H1 (cell line): ENCODE measurements around the gene DNAJC9. TPM values are rescaled to one million over a fixed set of nuclear protein-coding genes. Genes with fewer than 3 reads are reported as not detected.

Experiments used
- ASH2L ChIP-seq: fragments of 200-600, 300-600 bp; sonication (generic); IDR thresholded peaks from one replicate; pipeline ENCODE4 v1.7.1; 2017; ENCODE audit warnings: low read length
- CBX5 ChIP-seq: fragments of 300-800, 300-1000 bp; sonication (generic); IDR thresholded peaks from 2 replicates; pipeline ENCODE4 v1.7.1; 2016; ENCODE audit warnings: antibody characterized with exemption, low read length, low read depth
- CBX8 ChIP-seq: fragments of 300-800, 300-1000 bp; sonication (generic); IDR thresholded peaks from 2 replicates; pipeline ENCODE4 v1.7.1; 2016; ENCODE audit warnings: low read depth, low read length, borderline replicate concordance
- EP300 ChIP-seq, 2 experiments: IDR thresholded peaks; 1 replicate in 1 of 2; 2 replicates in 1 of 2; pipeline ENCODE4 v1.6.1; 2011 to 2012; ENCODE audit warnings: low read depth in 2 of 2, low read length in 2 of 2, mild to moderate bottlenecking in 2 of 2, borderline replicate concordance in 1 of 2, inconsistent platforms in 1 of 2, moderate library complexity in 1 of 2
- GTF2F1 ChIP-seq: IDR thresholded peaks from 2 replicates; pipeline ENCODE4 v1.6.1; 2012; ENCODE audit warnings: low read depth, low read length, improper control_type of control experiment, borderline replicate concordance
- HDAC6 ChIP-seq: IDR thresholded peaks from one replicate; pipeline ENCODE4 v1.7.1; 2012; ENCODE audit warnings: low read depth, mild to moderate bottlenecking, inconsistent platforms, low read length, moderate library complexity
- JUN ChIP-seq: IDR thresholded peaks from 2 replicates; pipeline ENCODE4 v1.6.1; 2011; ENCODE audit warnings: low read depth, mild to moderate bottlenecking, improper control_type of control experiment, low read length
- KDM4A ChIP-seq: IDR thresholded peaks from one replicate; pipeline ENCODE4 v1.7.1; 2012; ENCODE audit warnings: low read depth, mild to moderate bottlenecking, moderate library complexity, low read length, inconsistent platforms; ENCODE audit not compliant: severe bottlenecking
- MAFK ChIP-seq: IDR thresholded peaks from 2 replicates; pipeline ENCODE4 v1.6.1; 2012; ENCODE audit warnings: low read depth, mild to moderate bottlenecking, improper control_type of control experiment, low read length
- NANOG ChIP-seq: IDR thresholded peaks from 2 replicates; pipeline ENCODE4 v1.6.1; 2011; ENCODE audit warnings: low read length, low read depth, mild to moderate bottlenecking, inconsistent platforms; ENCODE audit not compliant: insufficient read depth, poor library complexity, severe bottlenecking
- NRF1 ChIP-seq: IDR thresholded peaks from 2 replicates; pipeline ENCODE4 v1.6.1; 2011; ENCODE audit warnings: mild to moderate bottlenecking, low read depth, low read length, improper control_type of control experiment
- POLR2A ChIP-seq, 2 experiments: IDR thresholded peaks; 1 replicate in 1 of 2; 2 replicates in 1 of 2; pipeline ENCODE4 v1.6.1; 2011; ENCODE audit warnings: low read depth in 2 of 2, low read length in 2 of 2, mild to moderate bottlenecking in 2 of 2; ENCODE audit errors: control extremely low read depth in 1 of 2
- POU5F1 ChIP-seq: IDR thresholded peaks from 2 replicates; pipeline ENCODE4 v1.6.1; 2011; ENCODE audit warnings: low read depth, mild to moderate bottlenecking, low read length, moderate library complexity
- RAD21 ChIP-seq, 2 experiments: IDR thresholded peaks in 1 of 2; conservative IDR thresholded peaks in 1 of 2; 2 replicates each; pipeline ENCODE4 v1.6.1; 2011; ENCODE audit warnings: low read depth in 2 of 2, low read length in 2 of 2, improper control_type of control experiment in 1 of 2, inconsistent platforms in 1 of 2, mild to moderate bottlenecking in 1 of 2, moderate library complexity in 1 of 2
- RNF2 ChIP-seq: fragments of 200-900, 300-1000 bp; sonication (generic); IDR thresholded peaks from 2 replicates; pipeline ENCODE4 v1.7.1; 2016; ENCODE audit warnings: borderline replicate concordance, low read depth, mild to moderate bottlenecking, antibody characterized with exemption, low read length; ENCODE audit not compliant: poor library complexity, severe bottlenecking; ENCODE audit errors: missing control alignments
- SAP30 ChIP-seq: fragments of 300-600 bp; sonication (generic); IDR thresholded peaks from 2 replicates; pipeline ENCODE4 v1.7.1; 2012; ENCODE audit warnings: low read length, moderate library complexity, mild to moderate bottlenecking, inconsistent platforms; ENCODE audit not compliant: insufficient read depth, insufficient replicate concordance
- SIN3A ChIP-seq, 2 experiments: IDR thresholded peaks in 1 of 2; conservative IDR thresholded peaks in 1 of 2; 2 replicates each; pipeline ENCODE4 v1.6.1; 2011 to 2012; ENCODE audit warnings: low read length in 2 of 2, improper control_type of control experiment in 1 of 2, low read depth in 1 of 2, mild to moderate bottlenecking in 1 of 2
- SP2 ChIP-seq: IDR thresholded peaks from 2 replicates; pipeline ENCODE4 v1.6.1; 2012; ENCODE audit warnings: mild to moderate bottlenecking, low read length, inconsistent platforms
- SP4 ChIP-seq: IDR thresholded peaks from 2 replicates; pipeline ENCODE4 v1.6.1; 2012; ENCODE audit warnings: low read length, inconsistent platforms
- TBP ChIP-seq: IDR thresholded peaks from 2 replicates; pipeline ENCODE4 v1.6.1; 2011; ENCODE audit warnings: low read depth, low read length, improper control_type of control experiment
- TCF12 ChIP-seq: IDR thresholded peaks from 2 replicates; pipeline ENCODE4 v1.6.1; 2011; ENCODE audit warnings: low read depth, mild to moderate bottlenecking, low read length
- ZNF274 ChIP-seq: IDR thresholded peaks from 2 replicates; pipeline ENCODE4 v1.7.0; 2012; ENCODE audit warnings: low read length, borderline replicate concordance; ENCODE audit errors: extremely low read depth
- polyA plus RNA-seq, 7 experiments: library from polyadenylated mRNA; depleted of rRNA in 3 of 7; stranded (reverse) in 5 of 7; unstranded in 2 of 7; fragments of >200 nt in 5 of 7; fragments of 200-250 nt in 2 of 7; gene quantifications; 1 replicate in 5 of 7; 2 replicates in 1 of 7; 4 replicates in 1 of 7; pipeline versions ENCODE4 v1.2.1 to v1.2.3, GENCODE V29; 2011 to 2013; ENCODE audit warnings: missing spikeins in 2 of 7, mixed read lengths in 2 of 7
- total RNA-seq: library from RNA; stranded (reverse); fragmentation: NEBNext Ultra II Directional; extraction: Animal tissue kit (Norgen Biotek cat#: 25700); gene quantifications from 2 replicates; pipeline ENCODE4 v1.2.1, GENCODE V29; 2021
- TF ChIP-seq, protein P1 (sequence below): IDR thresholded peaks from 2 replicates; pipeline ENCODE4 v1.6.1; 2011; ENCODE audit warnings: low read depth, mild to moderate bottlenecking, low read length; ENCODE audit not compliant: insufficient read depth

DNAJC9 gene
- total and polyA plus RNA-seq, 2 of the 8 experiments (the other 6 are each of a cell fraction or from before 2014, with no cell fraction given) = 26.0 to 32.2 TPM

DNA sequence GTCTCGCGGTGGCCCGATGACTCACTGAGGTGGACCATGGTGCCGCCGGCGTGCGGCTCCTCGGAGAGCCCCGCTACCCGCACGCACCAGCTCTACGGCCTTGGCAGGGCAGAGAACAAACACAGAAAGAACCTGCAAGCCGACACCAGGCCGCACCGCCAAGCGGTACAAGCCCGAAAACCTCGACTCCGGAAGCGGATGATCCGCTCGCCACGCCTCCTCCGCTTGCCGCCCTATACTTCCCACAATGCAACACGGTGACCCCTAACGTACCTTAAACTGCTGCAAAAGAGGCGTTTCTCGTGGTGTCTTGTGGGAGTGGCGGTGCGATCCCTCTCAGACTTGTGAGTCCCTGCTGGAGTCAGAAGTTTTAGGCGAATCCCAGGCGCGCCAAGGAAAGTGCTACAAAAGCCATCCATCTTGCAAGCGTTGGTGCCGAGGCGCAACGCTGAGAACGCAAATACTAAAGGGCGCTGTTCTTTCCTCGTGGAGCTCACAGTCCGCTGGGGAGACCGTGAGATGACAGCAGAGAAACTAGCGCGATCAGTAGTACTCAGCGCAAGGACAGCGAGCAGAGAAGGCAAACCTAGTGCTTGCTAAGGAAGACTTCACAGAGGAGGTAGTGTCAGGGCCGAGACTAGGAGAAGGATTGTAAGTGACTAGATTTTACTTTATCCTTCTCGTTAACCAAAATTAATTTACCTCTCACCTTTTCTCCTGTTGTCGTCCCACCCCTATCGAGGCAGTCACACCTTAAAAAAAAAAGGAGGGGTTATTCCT lies 5.6 kb upstream of the DNAJC9 start, which contains the start of gene MRPS16 (continued):
- TF ChIP-seq NANOG (peak; percentile 47), RAD21 (IDR thresholded peaks at IDR 0.05 in 1 of 2, conservative IDR thresholded peaks at IDR 0.05 in 1 of 2; ENCODE audit: low read depth in 2 of 2, low read length in 2 of 2) (no peak), CBX8 (no peak), GTF2F1 (peak; percentile 46; the same call in 1 of the 2 replicates), NRF1 (no peak), KDM4A (peak; percentile 38), SP4 (no peak), SAP30 (peak; percentile 23), TCF12 (no peak), SP2 (no peak), POLR2A (IDR thresholded peaks at IDR 0.05; ENCODE audit: control extremely low read depth in 1 of 2, low read depth in 2 of 2, low read length in 2 of 2) (peak; percentile 82 to 97), POU5F1 (no peak), EP300 (IDR thresholded peaks at IDR 0.05; ENCODE audit: borderline replicate concordance in 1 of 2, low read depth in 2 of 2, low read length in 2 of 2) (no peak), SIN3A (conservative IDR thresholded peaks at IDR 0.05 in 1 of 2, IDR thresholded peaks at IDR 0.05 in 1 of 2; ENCODE audit: low read depth in 1 of 2, low read length in 2 of 2) (peak in 1 of 2 experiments; percentile 79; a peak in 2 of 4 replicates), CBX5 (no peak), RNF2 (no peak), HDAC6 (no peak), JUN (no peak), TBP (peak; percentile 83), ZNF274 (no peak), MAFK (no peak), ASH2L (peak; percentile 84)
- TF ChIP-seq, protein P1, sequence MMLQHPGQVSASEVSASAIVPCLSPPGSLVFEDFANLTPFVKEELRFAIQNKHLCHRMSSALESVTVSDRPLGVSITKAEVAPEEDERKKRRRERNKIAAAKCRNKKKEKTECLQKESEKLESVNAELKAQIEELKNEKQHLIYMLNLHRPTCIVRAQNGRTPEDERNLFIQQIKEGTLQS = peak; percentile 42; the same call in 1 of the 2 replicates
